HG02938 (cell line): ENCODE results near the gene UBXN11.
"Not testable (repeated sequence)": the region's sequence is repeated elsewhere in the genome, so short reads cannot be mapped to it uniquely, and the experiment has no call there.

Experiments used
- ATAC-seq: cut with Tn5 transposase; IDR thresholded peaks from one replicate; pipeline ENCODE4 v1.9.1; 2021; ENCODE audit warnings: mild to moderate bottlenecking, moderate library complexity; ENCODE audit not compliant: unreplicated experiment

The UBXN11 gene

GRCh38 chr1:26307363-26307781 lies 936 bp upstream of the UBXN11 start:
- no peak for ATAC-seq

GRCh38 chr1:26305667-26306289 lies 658 bp downstream of the UBXN11 start:
- ATAC-seq = no peak

GRCh38 chr1:26302733-26303405 lies 3.6 kb downstream of the UBXN11 start:
- no peak for ATAC-seq

- no peak for ATAC-seq
These were observed 5.7 kb downstream of the UBXN11 start for GRCh38 chr1:26300578-26301275.

GRCh38 chr1:26297791-26298124 lies 8.7 kb downstream of the UBXN11 start:
- ATAC-seq = no peak

GRCh38 chr1:26297057-26297790 lies 9.2 kb downstream of the UBXN11 start:
- no peak for ATAC-seq

- ATAC-seq = no peak
These were observed 9.9 kb downstream of the UBXN11 start for GRCh38 chr1:26296340-26297056.

GRCh38 chr1:26295194-26296138 lies 11.0 kb downstream of the UBXN11 start:
- no peak for ATAC-seq

GRCh38 chr1:26293911-26294463 lies 12.4 kb downstream of the UBXN11 start:
- no peak for ATAC-seq

- not testable (repeated sequence) for ATAC-seq
These were observed 13.7 kb downstream of the UBXN11 start for GRCh38 chr1:26292735-26293134.

GRCh38 chr1:26291939-26292338 lies 14.5 kb downstream of the UBXN11 start:
- ATAC-seq = no peak

- ATAC-seq = no peak
These were observed 15.0 kb downstream of the UBXN11 start for GRCh38 chr1:26291433-26291832.

GRCh38 chr1:26290882-26291261 lies 15.6 kb downstream of the UBXN11 start:
- ATAC-seq = no peak

GRCh38 chr1:26290122-26290881 lies 16.1 kb downstream of the UBXN11 start:
- ATAC-seq = no peak

- ATAC-seq = no peak
These were observed 17.0 kb downstream of the UBXN11 start for GRCh38 chr1:26289158-26290059.

GRCh38 chr1:26288311-26288941 lies 18.0 kb downstream of the UBXN11 start:
- no peak for ATAC-seq

GRCh38 chr1:26287811-26288210 lies 18.6 kb downstream of the UBXN11 start:
- ATAC-seq = no peak
